Measurements from ENCODE around the gene CASP9.
"Not testable (repeated sequence)": the region's sequence is repeated elsewhere in the genome, so short reads cannot be mapped to it uniquely, and the experiment has no call there.

Gene CASP9

DNA sequence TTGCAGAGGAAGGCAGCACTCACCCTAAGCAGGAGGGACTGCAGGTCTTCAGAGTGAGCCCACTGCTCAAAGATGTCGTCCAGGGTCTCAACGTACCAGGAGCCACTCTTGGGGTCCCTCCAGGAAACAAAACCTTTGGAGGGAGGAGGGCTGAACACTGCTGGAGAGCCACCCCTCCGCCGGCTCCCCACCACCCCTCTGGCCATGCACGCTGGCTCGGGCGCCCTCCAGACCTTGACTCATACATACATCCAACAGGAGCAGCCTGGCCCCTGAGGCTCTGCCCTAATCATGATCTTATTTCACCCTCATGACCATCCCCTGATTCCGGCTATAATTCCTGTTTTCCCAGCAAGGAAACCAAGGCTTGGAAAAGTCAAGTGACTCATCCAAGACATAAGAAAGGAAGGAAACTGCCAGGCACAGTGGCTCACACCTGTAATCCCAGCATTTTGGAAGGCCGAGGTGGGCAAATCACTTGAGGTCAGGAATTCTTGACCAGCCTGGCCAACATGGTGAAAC, 30.1 kb downstream of the CASP9 start:
- no peak for DNase-seq

DNA sequence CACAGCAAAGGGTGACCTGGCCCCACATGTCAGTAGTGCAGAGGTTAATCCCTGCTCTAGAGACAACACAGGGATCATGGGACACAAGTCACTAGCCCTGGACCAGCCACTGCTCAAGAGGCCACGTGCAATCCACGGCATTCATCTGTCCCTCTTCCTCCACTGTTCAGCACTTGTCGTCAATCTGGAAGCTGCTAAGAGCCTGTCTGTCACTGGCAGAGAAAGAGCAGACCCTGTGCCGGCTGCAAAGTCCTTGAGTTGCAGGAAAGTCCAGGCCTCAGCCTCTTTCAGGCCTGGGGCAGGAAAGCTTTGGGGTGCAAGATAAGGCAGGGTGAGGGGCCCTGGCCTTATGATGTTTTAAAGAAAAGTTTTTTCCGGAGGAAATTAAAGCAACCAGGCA, 31.4 kb downstream of the CASP9 start:
- DNase-seq = peak in 1 of 2 experiments; percentile 34

GRCh38 chr1:15491010-15491409, 33.0 kb downstream of the CASP9 start:
- not testable (repeated sequence) for DNase-seq

DNA sequence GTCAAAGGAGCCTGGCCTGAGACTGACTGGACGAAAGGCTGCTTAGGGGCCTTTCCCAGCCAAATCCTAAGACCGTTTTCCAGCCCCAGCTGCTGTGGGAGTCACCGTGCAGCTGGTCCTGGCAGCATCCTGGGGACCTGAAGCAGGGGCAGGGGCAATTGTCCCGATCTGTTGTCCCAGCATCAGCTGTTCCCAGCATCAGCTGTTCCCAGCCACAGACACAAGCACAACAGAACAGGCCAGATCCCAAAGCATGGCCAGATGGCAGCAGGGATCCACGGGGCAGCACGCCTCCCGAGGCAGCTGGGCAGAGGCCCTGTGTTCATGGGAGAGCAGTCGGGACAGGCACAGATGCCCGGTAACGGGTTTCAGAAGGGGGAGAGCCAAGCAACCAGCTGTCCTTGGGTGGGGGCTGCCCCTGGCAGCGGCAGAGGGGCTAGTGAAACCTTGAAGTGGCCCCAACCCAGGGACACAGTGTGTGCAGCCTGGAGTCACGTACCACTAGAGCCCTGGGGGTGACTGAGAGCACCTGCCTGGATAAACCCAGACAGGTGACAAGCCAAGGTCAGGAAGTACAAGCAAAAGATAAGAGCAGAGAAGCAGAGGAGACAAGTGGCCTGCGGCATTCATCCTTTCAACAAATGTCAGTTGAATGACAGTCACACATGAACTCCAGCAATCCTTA, 34.8 kb downstream of the CASP9 start:
- DNase-seq = peak; percentile 92 to 98

DNA sequence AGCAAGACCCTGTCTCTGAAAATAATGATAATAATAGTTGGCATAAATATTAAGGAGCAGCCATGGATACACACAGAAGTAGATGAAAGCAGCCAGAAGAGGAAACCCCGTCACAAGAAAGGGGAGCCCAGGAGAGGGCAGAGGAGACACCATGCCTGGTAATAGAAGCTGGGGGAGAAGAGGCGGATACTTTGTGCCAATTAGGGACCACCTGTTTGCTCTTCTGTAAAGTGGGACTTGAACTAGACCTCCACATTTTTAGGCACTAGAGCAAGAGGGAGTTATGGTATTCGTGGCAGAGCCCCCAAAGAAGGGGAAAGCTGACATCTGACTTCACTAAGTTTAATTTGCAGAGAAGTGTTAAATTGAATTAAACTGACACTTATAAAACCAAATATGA, 35.6 kb downstream of the CASP9 start:
- peak in 1 of 2 experiments; percentile 22 for DNase-seq

GRCh38 chr1:15486844-15487610, 37.0 kb downstream of the CASP9 start:
- DNase-seq = not testable (repeated sequence)

- no peak for DNase-seq
Measured at GRCh38 chr1:15485636-15486035, 38.4 kb downstream of the CASP9 start.

- not testable (repeated sequence) for DNase-seq
Measured at GRCh38 chr1:15484443-15484842, 39.6 kb downstream of the CASP9 start.

DNA sequence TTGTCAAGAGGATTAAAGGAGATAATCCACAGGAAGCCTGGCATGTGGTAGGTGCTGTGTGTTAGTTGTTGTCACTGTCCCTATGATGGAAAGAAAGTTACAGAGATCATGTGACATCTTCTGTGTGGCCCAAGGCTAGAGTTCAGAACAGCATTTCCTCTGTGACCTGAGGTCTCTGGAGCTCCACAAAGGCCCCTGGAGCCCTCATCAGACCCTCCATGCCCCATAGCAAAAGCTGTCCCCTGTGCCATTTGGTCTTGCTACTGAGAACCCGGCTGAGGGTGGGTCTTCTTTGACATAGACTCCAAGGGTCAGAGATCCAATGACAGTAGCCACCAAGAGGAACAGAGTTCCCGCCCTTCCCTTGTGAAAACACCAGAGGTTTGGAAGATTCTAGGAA, 40.0 kb downstream of the CASP9 start:
- DNase-seq = peak; percentile 31 to 72

GRCh38 chr1:15482983-15483543, 41.0 kb downstream of the CASP9 start:
- DNase-seq = not testable (repeated sequence)

DNA sequence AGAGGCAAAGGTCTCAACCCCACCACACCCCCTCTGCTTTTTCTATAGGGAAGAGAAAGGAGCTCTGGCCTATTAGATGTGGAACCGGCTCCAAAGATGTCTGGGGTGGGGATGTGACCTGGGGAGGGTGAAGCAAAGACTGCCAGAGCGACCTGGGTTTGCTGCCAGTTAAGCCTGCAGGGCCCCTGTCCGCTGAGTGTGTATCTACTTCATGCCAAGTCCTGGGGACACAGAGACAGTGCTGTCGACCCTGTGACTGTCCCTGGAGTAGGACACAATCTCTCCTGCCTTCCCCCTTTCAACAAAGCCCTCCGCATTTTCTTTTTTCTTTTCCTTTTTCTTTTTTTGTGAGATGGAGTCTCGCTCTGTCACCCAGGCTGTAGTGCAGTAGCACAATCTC, 41.6 kb downstream of the CASP9 start:
- DNase-seq = not testable (repeated sequence)

GRCh38 chr1:15479654-15480347, 44.2 kb downstream of the CASP9 start:
- DNase-seq = no peak

GRCh38 chr1:15477646-15478212, 46.3 kb downstream of the CASP9 start:
- no peak for DNase-seq

- no peak for DNase-seq
Measured at GRCh38 chr1:15476927-15477326, 47.1 kb downstream of the CASP9 start.

GRCh38 chr1:15475752-15476314, 48.2 kb downstream of the CASP9 start, which contains the start of gene CELA2B:
TSS of gene CELA2B (plus strand) at chr1:15476104. CDS start at chr1:15476126, 22 bp downstream.
- no peak for DNase-seq

- DNase-seq = no peak
Measured at GRCh38 chr1:15472587-15472986, 51.4 kb downstream of the CASP9 start.

DNA sequence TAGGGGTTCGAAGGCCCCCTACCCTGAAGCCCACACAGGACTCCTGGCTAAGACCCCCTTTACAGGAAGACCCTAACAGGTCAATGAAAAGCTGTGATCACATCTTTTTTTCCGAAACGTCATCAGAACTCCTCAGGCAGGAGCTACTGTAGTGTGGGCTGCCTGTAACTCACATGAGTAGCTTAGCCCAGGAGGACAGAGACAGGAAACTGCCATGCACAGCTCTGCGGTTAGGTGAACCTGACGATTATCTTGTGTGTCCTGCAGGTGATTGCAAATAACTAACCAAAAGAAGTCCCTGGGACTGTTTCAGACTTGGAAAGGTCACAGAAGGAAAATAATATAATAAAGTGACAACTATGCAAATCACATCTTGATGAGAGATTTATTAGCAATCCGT, 52.3 kb downstream of the CASP9 start:
- DNase-seq = not testable (repeated sequence)

- not testable (repeated sequence) for DNase-seq
Measured at GRCh38 chr1:15471067-15471466, 52.9 kb downstream of the CASP9 start.

DNA sequence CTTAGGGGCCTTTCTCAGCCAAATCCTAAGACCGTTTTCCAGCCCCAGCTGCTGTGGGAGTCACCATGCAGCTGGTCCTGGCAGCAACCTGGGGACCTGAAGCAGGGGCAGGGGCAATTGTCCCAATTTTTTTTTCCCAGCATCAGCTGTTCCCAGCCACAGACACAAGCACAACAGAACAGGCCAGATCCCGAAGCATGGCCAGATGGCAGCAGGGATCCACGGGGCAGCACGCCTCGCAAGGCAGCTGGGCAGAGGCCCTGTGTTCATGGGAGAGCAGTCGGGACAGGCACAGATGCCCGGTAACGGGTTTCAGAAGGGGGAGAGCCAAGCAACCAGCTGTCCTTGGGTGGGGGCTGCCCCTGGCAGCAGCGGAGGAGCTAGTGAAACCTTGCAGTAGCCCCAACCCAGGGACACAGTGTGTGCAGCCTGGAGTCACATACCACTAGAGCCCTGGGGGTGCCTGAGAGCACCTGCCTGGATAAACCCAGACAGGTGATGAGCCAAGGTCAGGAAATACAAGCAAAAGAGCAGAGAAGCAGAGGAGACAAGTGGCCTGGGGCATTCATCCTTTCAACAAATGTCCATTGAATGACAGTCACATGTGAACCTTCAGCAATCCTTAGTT, 54.1 kb downstream of the CASP9 start:
- peak; percentile 80 to 94 for DNase-seq

DNA sequence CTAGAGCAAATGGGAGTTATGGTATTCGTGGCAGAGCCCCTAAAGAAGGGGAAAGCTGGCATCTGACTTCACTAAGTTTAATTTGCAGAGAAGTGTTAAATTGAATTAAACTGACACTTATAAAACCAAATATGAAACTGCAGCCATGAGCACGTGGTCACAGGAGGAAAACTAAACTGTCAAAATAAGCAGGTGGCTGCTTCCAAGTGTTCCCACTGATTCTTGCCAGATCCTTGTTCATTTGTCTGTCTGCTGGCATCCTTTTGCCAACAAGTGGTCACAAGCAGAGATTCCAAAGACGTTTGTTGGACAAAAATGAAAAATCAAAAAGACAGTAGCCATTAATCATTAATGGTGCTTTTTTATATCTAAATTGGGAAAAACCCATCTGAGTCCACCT, 54.7 kb downstream of the CASP9 start:
- DNase-seq = no peak

DNA sequence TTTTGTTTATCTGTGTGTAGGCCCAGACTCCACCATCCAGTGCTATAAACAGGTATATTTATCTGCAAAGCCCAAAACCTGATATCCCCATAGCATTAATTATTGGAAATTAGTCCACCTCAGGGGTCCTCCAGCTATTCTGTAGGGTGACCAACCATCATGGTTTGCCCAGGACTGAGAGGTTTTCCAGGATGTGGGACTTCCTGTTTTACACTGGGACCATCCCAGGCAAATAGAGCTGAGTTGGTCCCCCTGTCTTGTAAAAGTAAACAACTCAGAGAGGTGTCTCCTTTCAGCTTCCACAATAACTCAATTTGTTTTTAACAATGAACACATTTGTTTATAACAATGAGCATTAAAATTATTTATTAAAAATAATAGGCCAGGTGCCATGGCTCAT, 55.9 kb downstream of the CASP9 start:
- no peak for DNase-seq
